ENCODE measurements around the gene ATG12.

ATG12 gene

GRCh38 chr5:115807654-115808052 lies 33.7 kb downstream of the ATG12 start:
- DNase-seq (ENCODE audit: low spot score), result no peak

- DNase-seq (ENCODE audit: low spot score), result no peak
These were observed 34.2 kb downstream of the ATG12 start for GRCh38 chr5:115806986-115807653.

GRCh38 chr5:115801984-115802383 lies 39.4 kb downstream of the ATG12 start:
- no peak for DNase-seq (ENCODE audit: low spot score)

GRCh38 chr5:115801152-115801551 lies 40.2 kb downstream of the ATG12 start:
- no peak for DNase-seq (ENCODE audit: low spot score)

- no peak for DNase-seq (ENCODE audit: low spot score)
These were observed 41.3 kb downstream of the ATG12 start for GRCh38 chr5:115800108-115800507.

GRCh38 chr5:115798252-115798651 lies 43.1 kb downstream of the ATG12 start:
- DNase-seq (ENCODE audit: low spot score), result no peak

- no peak for DNase-seq (ENCODE audit: low spot score)
These were observed 44.7 kb downstream of the ATG12 start for GRCh38 chr5:115796656-115797055.

GRCh38 chr5:115795700-115796099 lies 45.7 kb downstream of the ATG12 start:
- no peak for DNase-seq (ENCODE audit: low spot score)

- no peak for DNase-seq (ENCODE audit: low spot score)
These were observed 52.9 kb downstream of the ATG12 start for GRCh38 chr5:115788440-115788839.

GRCh38 chr5:115787426-115787825 lies 53.9 kb downstream of the ATG12 start:
- no peak for DNase-seq (ENCODE audit: low spot score)

GRCh38 chr5:115785381-115786065 lies 55.8 kb downstream of the ATG12 start:
- DNase-seq (ENCODE audit: low spot score), result no peak

- DNase-seq (ENCODE audit: low spot score), result no peak
These were observed 62.9 kb downstream of the ATG12 start for GRCh38 chr5:115778417-115778816.
